Measurements from ENCODE around the gene VBP1. TPM values are rescaled to one million over a fixed set of nuclear protein-coding genes. Genes with fewer than 3 reads are reported as not detected.

VBP1 gene, protein sequence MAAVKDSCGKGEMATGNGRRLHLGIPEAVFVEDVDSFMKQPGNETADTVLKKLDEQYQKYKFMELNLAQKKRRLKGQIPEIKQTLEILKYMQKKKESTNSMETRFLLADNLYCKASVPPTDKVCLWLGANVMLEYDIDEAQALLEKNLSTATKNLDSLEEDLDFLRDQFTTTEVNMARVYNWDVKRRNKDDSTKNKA
- 47.0 TPM for total RNA-seq

DNA sequence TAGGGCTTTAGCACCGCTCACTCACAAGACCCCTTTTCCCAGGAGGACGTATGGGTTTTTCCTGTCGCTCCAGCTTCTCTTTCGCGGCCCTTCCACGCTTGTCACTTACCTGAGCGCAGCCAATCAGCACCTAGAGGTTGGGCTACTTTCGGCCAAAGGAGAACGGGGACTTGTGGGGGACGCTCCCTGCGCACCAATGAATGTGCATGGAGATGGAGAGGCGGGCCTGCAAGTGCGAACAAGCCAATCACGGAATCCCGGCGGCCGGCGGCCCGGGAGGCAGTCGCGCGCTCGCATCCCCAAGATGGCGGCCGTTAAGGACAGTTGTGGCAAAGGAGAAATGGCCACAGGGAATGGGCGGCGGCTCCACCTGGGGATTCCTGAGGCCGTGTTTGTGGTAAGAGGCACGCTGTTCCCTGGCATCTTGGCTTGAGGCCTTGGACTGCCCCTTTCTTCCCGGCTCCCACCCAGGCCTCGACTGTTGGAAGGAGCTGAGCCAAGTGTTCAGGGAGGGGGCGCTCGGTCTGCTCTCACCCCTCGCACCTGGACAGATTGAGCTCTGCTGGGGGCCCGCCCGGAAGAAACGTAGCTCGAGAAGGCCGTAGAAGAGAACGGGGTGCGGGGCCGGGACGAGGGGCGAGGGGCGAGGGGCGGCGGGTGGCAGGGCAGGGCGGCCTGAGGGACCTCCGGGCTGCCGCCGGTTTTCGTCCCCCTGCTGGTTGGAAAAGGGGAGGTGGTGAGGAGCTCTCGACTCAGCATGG lies at the start of gene VBP1:
Gene VBP1, plus strand, starts transcription at position 282 of the 761 bp plus-strand sequence. Its CDS starts 23 bp downstream, at position 305.
- Histone ChIP-seq H3K9me3 (ENCODE audit: control insufficient read depth in 3 of 3, low read length in 3 of 3) (no peaks in the 10 kb centered on the region), H3K4me1 (ENCODE audit: control insufficient read depth in 3 of 3, insufficient read depth in 3 of 3, low read length in 3 of 3) (peaks cover 9 to 13% (median 13%) of the 10 kb centered on the region in 3 donors), H3K36me3 (ENCODE audit: control insufficient read depth in 3 of 3, insufficient read depth in 3 of 3, low read length in 3 of 3) (peaks cover 0 to 2% (median 0%) of the 10 kb centered on the region in 3 donors), H3K27ac (ENCODE audit: low read depth, low read length) (peak within 1 kb of the TSS; percentile 92), H3K27me3 (ENCODE audit: control insufficient read depth in 3 of 3, insufficient read depth in 3 of 3, low read length in 3 of 3) (no peaks in the 10 kb centered on the region), H3K9ac (ENCODE audit: low read depth in 1 of 3, low read length in 3 of 3) (peak within 1 kb of the TSS; percentile 83 to 91 (median 87)), H3K4me3 (ENCODE audit: low read length in 3 of 3) (peak within 1 kb of the TSS; percentile 88 to 91 (median 90))

DNA sequence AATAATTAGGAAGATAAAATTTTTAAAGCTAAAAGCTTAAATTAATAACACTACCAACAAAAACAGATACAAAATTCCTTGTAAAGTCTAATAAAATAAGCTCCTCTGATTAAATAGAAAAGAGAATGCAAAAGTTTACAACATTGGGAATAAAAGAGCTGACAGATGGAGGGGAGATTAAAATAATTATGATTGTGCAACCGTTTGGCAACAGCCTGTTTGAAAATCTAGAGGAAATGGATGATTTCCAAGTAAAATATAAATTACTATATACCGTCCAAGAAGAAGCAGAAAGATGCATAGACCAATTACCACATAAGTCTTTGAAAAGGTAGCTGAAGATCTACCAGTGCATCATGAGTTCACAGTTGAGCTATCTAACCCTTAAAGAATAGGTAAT lies 46.4 kb upstream of the VBP1 start:
- Histone ChIP-seq H3K27me3 (ENCODE audit: control insufficient read depth in 3 of 3, insufficient read depth in 3 of 3, low read length in 3 of 3) (no peaks in the 10 kb centered on the region), H3K4me3 (ENCODE audit: low read length in 3 of 3) (no peak overlapping the region), H3K4me1 (ENCODE audit: control insufficient read depth in 3 of 3, insufficient read depth in 3 of 3, low read length in 3 of 3) (no peaks in the 10 kb centered on the region), H3K9me3 (ENCODE audit: control insufficient read depth in 3 of 3, low read length in 3 of 3) (no peaks in the 10 kb centered on the region), H3K9ac (ENCODE audit: low read depth in 1 of 3, low read length in 3 of 3) (no peak overlapping the region), H3K36me3 (ENCODE audit: control insufficient read depth in 3 of 3, insufficient read depth in 3 of 3, low read length in 3 of 3) (no peaks in the 10 kb centered on the region), H3K27ac (ENCODE audit: low read depth, low read length) (no peak overlapping the region)

DNA sequence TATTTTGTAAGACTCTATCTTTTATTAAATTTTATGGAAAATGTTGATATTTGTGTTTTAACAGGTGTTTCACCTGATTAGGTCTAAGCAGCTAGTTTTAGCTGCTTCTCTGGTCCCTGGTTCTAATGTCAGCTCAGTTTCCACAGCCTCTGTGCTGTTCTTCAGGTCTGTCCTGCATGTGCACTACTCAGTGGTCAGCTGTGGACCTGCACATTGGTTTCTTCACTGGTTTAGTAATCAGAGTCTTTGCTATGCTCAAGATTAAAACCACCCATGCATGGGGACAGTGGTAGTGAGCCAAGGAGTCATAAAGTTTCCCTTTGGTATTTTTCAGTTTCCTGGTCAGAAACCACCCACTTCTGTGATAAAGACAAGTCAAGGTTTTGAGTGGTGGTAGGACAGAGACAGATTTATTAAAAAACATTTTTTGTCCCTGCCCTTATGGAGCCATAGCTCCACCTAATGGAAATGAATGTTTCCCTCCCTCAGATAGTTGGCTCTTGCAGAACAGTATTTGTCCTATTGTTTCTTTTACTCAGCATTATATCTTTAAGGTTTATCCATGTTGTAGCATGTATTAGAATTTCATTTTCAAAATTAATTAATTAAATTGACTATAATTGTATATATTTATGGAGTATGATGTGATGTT lies 36.8 kb upstream of the VBP1 start:
- Histone ChIP-seq H3K27me3 (ENCODE audit: control insufficient read depth in 3 of 3, insufficient read depth in 3 of 3, low read length in 3 of 3) (no peaks in the 10 kb centered on the region), H3K9me3 (ENCODE audit: control insufficient read depth in 3 of 3, low read length in 3 of 3) (no peaks in the 10 kb centered on the region), H3K9ac (ENCODE audit: low read depth in 1 of 3, low read length in 3 of 3) (no peak overlapping the region), H3K4me1 (ENCODE audit: control insufficient read depth in 3 of 3, insufficient read depth in 3 of 3, low read length in 3 of 3) (no peaks in the 10 kb centered on the region), H3K27ac (ENCODE audit: low read depth, low read length) (no peak overlapping the region), H3K4me3 (ENCODE audit: low read length in 3 of 3) (no peak overlapping the region), H3K36me3 (ENCODE audit: control insufficient read depth in 3 of 3, insufficient read depth in 3 of 3, low read length in 3 of 3) (no peaks in the 10 kb centered on the region)

DNA sequence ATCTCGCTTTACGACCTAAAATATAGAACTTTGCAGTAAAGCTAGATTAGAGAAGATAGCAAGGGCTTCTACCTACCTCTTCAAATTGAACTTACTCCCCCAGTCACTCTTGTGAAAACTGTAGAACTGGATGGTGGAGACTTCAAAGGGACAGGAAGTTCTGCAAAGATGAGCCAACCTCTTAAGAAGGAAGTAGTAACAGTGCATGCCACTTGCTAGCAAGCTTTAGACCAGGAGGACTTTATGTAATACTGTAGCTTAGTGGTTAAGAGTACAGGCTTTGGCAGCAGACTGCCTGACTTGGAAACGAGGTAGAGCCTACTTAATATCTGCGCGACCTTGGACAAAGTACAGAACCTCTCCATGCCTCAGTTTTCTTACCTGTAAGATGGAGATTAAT lies 27.5 kb upstream of the VBP1 start:
- Histone ChIP-seq H3K9me3 (ENCODE audit: control insufficient read depth in 3 of 3, low read length in 3 of 3) (no peaks in the 10 kb centered on the region), H3K9ac (ENCODE audit: low read depth in 1 of 3, low read length in 3 of 3) (no peak overlapping the region), H3K4me3 (ENCODE audit: low read length in 3 of 3) (no peak overlapping the region), H3K27ac (ENCODE audit: low read depth, low read length) (no peak overlapping the region), H3K36me3 (ENCODE audit: control insufficient read depth in 3 of 3, insufficient read depth in 3 of 3, low read length in 3 of 3) (no peaks in the 10 kb centered on the region), H3K4me1 (ENCODE audit: control insufficient read depth in 3 of 3, insufficient read depth in 3 of 3, low read length in 3 of 3) (no peaks in the 10 kb centered on the region), H3K27me3 (ENCODE audit: control insufficient read depth in 3 of 3, insufficient read depth in 3 of 3, low read length in 3 of 3) (no peaks in the 10 kb centered on the region)

DNA sequence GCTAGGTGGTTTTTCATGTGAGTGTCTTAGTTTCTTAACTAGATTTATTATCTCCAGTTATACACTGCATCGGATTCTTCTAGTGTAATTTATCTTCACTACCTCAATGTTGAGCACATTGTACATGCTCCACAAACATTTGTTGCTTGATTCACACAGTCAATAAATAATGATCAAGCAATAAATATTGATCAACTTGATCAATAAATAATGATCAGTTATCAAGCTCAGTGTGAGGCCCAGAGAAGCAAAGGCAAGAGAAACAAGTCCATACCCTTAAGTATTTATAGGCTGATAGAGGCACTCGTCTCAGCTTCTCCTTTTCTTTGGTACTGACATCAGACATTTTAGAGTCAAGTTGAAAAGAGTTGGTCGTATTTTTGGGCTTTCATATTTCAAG lies 5.1 kb upstream of the VBP1 start:
- Histone ChIP-seq H3K4me1 (ENCODE audit: control insufficient read depth in 3 of 3, insufficient read depth in 3 of 3, low read length in 3 of 3) (peaks cover 0 to 5% (median 0%) of the 10 kb centered on the region in 3 donors), H3K4me3 (ENCODE audit: low read length in 3 of 3) (no peak overlapping the region), H3K27ac (ENCODE audit: low read depth, low read length) (no peak overlapping the region), H3K9me3 (ENCODE audit: control insufficient read depth in 3 of 3, low read length in 3 of 3) (no peaks in the 10 kb centered on the region), H3K27me3 (ENCODE audit: control insufficient read depth in 3 of 3, insufficient read depth in 3 of 3, low read length in 3 of 3) (no peaks in the 10 kb centered on the region), H3K9ac (ENCODE audit: low read depth in 1 of 3, low read length in 3 of 3) (no peak overlapping the region), H3K36me3 (ENCODE audit: control insufficient read depth in 3 of 3, insufficient read depth in 3 of 3, low read length in 3 of 3) (no peaks in the 10 kb centered on the region)

DNA sequence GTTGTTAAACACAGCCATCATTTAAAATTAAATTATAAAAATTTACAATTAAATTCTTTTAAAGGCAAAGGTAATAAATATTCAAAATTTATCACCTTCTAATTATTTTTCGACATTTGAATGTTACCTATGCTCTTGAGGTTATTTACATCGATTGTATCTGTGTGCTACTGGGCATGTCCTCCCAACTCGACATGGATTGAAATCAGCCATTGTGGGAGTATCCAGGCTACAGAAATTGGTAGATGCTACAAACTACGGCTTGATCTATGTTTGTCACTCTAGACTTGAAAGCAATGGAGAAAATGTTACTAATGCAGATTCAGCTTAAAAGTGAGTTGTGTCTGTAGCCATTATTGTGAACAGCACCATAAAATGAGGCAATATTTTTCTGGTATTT lies 2.5 kb upstream of the VBP1 start:
- Histone ChIP-seq H3K36me3 (ENCODE audit: control insufficient read depth in 3 of 3, insufficient read depth in 3 of 3, low read length in 3 of 3) (peaks cover 0 to 2% (median 0%) of the 10 kb centered on the region in 3 donors), H3K4me3 (ENCODE audit: low read length in 3 of 3) (no peak overlapping the region), H3K9ac (ENCODE audit: low read depth in 1 of 3, low read length in 3 of 3) (no peak overlapping the region), H3K4me1 (ENCODE audit: control insufficient read depth in 3 of 3, insufficient read depth in 3 of 3, low read length in 3 of 3) (peaks cover 8 to 11% (median 11%) of the 10 kb centered on the region in 3 donors), H3K9me3 (ENCODE audit: control insufficient read depth in 3 of 3, low read length in 3 of 3) (no peaks in the 10 kb centered on the region), H3K27ac (ENCODE audit: low read depth, low read length) (no peak overlapping the region), H3K27me3 (ENCODE audit: control insufficient read depth in 3 of 3, insufficient read depth in 3 of 3, low read length in 3 of 3) (no peaks in the 10 kb centered on the region)

DNA sequence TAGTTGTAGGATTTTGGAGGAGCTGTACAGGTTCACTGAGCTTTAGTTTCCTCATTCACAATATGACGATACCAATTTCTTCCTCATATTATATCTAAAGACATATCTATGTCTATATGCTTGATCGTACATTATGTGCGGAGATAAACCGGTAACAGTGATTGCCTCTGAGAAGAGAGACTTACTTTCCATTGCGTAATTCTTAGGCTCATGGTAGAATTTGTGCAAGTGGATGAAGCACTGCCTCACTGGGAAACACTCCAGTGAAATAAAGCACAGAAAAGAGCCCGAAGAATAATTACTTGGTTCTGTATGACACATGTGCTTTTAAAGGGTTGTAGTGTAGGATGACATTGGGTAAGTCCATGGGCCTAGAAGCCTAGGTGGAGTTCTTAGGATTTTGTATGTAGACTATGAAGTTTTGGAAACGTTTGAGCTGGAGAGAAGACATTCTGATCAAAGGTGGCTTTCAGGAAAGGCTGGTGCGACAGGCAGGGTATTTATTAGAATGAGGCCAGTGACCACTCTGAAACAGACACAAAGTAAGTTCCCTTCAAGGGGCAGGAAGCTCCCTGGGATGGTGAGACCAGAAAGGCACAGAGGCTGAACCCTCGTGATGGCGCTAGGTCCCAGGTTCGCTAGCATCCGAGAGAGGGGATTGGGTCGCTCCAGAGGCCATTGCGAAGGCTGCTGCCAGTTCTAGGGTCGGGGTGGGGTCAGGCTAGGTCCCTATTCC lies 649 bp upstream of the VBP1 start:
- peak overlapping the region; percentile 83 to 91 (median 87) for H3K9ac ChIP-seq (ENCODE audit: low read depth in 1 of 3, low read length in 3 of 3)
- peak overlapping the region; percentile 82 to 91 (median 88) for H3K4me3 ChIP-seq (ENCODE audit: low read length in 3 of 3)
- H3K27me3 ChIP-seq (ENCODE audit: control insufficient read depth in 3 of 3, insufficient read depth in 3 of 3, low read length in 3 of 3) = no peaks in the 10 kb centered on the region
- H3K27ac ChIP-seq (ENCODE audit: low read depth, low read length) = peak overlapping the region; percentile 92
- H3K9me3 ChIP-seq (ENCODE audit: control insufficient read depth in 3 of 3, low read length in 3 of 3) = no peaks in the 10 kb centered on the region
- H3K4me1 ChIP-seq (ENCODE audit: control insufficient read depth in 3 of 3, insufficient read depth in 3 of 3, low read length in 3 of 3) = peaks cover 9 to 13% (median 13%) of the 10 kb centered on the region in 3 donors
- H3K36me3 ChIP-seq (ENCODE audit: control insufficient read depth in 3 of 3, insufficient read depth in 3 of 3, low read length in 3 of 3) = peaks cover 0 to 2% (median 0%) of the 10 kb centered on the region in 3 donors

DNA sequence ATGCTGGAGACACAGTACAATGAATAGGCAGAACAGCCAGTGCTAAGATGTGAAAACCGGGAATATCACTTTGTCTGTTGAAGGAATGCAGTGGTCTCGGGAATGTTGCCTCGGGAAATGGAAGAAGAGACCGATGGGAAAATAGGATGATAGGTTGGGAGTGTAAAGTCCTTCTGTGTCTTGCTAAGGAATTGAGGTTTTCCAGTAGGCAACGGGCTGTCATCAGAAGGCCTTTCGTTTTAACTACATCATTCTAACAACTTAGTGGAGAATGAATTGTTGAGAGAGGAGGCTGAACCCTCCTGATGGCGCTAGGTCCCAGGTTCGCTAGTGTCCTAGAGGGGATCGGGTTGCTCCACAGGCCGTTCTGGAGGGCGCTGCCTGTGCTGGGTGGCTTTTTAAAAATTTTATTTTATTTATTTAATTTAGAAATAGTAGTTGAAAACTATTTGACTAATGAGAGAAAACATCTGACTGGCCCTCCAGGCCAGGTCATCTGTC lies 730 bp downstream of the VBP1 start:
- Histone ChIP-seq H3K9ac (ENCODE audit: low read depth in 1 of 3, low read length in 3 of 3) (peak overlapping the region; percentile 72 to 90 (median 81)), H3K27ac (ENCODE audit: low read depth, low read length) (peak overlapping the region; percentile 92), H3K9me3 (ENCODE audit: control insufficient read depth in 3 of 3, low read length in 3 of 3) (no peaks in the 10 kb centered on the region)

DNA sequence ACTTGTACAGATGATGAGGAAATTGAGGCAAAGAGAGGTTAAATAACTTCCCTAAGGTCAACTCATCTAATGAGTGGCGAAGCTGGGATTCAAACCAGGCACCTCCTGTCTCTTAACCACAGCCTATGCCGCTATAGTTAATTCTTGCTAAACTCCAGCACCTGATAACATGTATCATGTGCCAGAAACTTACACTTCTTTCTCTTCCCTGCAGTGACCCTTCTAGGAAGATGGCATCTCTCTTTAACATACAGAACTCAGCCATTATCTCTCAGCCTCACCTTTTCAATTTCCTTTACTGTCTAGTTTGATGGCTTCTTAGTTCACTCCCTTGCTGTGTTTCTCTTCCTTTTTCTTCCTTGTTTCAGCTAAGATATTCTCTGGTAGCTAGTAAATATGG lies 2.5 kb downstream of the VBP1 start:
- Histone ChIP-seq H3K4me1 (ENCODE audit: control insufficient read depth in 3 of 3, insufficient read depth in 3 of 3, low read length in 3 of 3) (peaks cover 9 to 13% (median 13%) of the 10 kb centered on the region in 3 donors), H3K9ac (ENCODE audit: low read depth in 1 of 3, low read length in 3 of 3) (no peak overlapping the region), H3K9me3 (ENCODE audit: control insufficient read depth in 3 of 3, low read length in 3 of 3) (no peaks in the 10 kb centered on the region), H3K36me3 (ENCODE audit: control insufficient read depth in 3 of 3, insufficient read depth in 3 of 3, low read length in 3 of 3) (peaks cover 0 to 2% (median 0%) of the 10 kb centered on the region in 3 donors), H3K27me3 (ENCODE audit: control insufficient read depth in 3 of 3, insufficient read depth in 3 of 3, low read length in 3 of 3) (no peaks in the 10 kb centered on the region), H3K27ac (ENCODE audit: low read depth, low read length) (no peak overlapping the region), H3K4me3 (ENCODE audit: low read length in 3 of 3) (no peak overlapping the region)

More for the DNA sequence above, 730 bp downstream of the VBP1 start:
- Histone ChIP-seq H3K27me3 (ENCODE audit: control insufficient read depth in 3 of 3, insufficient read depth in 3 of 3, low read length in 3 of 3) (no peaks in the 10 kb centered on the region), H3K36me3 (ENCODE audit: control insufficient read depth in 3 of 3, insufficient read depth in 3 of 3, low read length in 3 of 3) (peaks cover 0 to 2% (median 0%) of the 10 kb centered on the region in 3 donors), H3K4me3 (ENCODE audit: low read length in 3 of 3) (peak overlapping the region; percentile 84 to 90 (median 87)), H3K4me1 (ENCODE audit: control insufficient read depth in 3 of 3, insufficient read depth in 3 of 3, low read length in 3 of 3) (peaks cover 9 to 13% (median 13%) of the 10 kb centered on the region in 3 donors)

Data from skeletal muscle tissue (tissue), 4 donors.